ENCODE data around the gene FHAD1.

The FHAD1 gene

DNA sequence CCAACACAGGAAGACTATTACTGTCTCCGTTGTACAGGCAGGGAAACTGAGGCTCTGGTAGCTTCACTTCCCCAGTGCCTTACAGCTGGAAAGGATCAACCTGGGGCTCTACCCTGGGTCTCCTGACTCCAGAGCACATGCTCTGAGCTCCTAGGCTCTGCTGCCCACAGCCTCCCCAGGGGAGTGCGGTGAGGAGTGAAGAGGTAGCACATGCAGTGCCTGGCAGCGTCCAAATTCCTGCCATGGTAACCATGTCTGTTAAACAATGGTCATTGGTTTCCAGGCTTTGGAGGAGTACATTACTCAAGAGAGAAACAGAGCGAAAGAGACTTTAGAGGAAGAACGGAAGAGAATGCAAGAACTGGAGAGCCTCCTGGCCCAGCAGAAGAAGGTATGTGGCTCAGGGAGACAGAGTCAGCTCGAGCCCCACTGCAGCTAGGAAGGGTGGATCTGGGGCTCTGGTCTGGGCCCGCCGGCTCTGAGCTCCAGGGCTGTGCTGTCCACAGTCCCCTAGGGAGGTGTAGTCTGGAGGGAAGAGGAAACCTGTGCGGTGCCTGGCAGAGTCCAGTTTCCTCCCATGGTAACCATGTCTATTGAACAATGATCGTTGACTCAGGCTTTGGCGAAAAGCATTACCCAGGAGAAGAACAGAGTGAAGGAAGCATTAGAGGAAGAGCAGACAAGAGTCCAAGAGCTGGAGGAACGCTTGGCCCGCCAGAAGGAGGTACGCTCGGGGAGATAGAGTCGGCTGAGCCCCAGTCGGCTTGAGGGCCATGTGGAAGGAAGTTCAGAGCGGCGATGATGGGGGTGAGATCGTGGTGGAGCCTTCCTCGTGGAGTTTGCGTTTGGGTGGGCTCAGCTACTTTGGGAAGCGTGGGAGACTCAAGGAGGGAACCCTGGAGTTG, 98.0 kb downstream of the FHAD1 start:
- DNase-seq (ENCODE audit: low read depth, low spot score) = no peak

GRCh38 chr1:15345705-15346345, 98.8 kb downstream of the FHAD1 start:
- DNase-seq (ENCODE audit: low read depth, low spot score) = no peak

- no peak for DNase-seq (ENCODE audit: low read depth, low spot score)
Observed at GRCh38 chr1:15346346-15347030, 99.5 kb downstream of the FHAD1 start.

DNA sequence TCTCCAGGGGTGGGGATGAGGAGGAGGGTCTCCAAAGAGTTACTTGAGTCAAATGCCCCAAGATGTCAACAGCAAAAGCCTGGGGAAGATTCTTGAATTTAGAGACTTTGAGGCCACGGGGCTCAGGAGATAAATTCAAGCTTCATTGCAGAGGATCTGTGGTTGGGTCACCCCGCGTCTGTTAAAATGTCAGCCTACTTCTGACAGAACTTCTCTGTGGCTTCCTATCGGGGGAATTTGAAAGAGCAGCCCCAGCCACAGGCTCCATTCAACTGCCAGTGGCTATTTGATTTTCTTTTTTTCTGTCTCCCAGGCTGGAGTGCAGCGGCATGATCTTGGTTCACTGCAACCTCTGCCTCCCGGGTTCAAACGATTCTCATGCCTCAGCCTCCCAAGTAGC, 100.2 kb downstream of the FHAD1 start:
- no peak for DNase-seq (ENCODE audit: low read depth, low spot score)

- no peak for DNase-seq (ENCODE audit: low read depth, low spot score)
Observed at GRCh38 chr1:15348648-15349047, 101.6 kb downstream of the FHAD1 start.

DNA sequence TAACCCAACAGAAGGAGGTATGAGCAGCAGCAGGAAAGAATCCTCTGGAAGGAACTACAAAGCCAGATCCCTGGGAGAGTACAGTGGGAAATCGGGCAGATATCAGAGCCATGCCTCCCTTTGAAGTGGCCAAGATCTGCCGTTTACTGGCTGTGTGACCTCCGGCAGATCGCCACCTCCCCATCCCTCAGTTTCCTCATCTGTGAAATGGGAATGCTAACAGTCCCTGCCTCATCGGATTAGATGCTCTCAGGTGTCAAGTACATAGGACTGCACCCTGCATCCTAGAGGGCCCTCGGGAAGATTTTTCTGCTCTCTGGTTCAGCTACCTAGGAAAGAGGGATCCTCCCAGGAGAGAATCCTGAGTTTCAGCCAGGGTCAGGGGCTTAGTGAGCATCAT, 102.1 kb downstream of the FHAD1 start:
- DNase-seq (ENCODE audit: low read depth, low spot score) = no peak

DNA sequence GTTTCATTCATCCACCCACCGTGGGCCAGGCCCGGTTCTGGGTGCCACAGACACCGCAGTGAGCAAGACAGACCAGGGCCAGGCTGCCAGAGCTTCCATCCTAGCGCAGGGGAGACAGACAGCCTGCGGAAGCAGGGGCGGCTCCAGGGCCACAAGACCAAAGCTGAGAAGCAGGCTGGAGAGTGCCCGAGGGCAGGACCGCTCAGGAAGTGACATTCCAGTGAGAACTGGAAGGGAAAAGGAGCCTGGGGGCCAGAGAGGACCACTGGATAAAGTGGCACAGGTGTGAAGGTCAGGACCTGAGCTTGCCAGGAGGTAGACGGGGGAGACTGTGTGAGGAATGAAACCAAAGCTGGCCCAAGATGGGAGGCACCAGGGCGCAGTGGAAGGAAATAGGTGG, 103.1 kb downstream of the FHAD1 start:
- DNase-seq (ENCODE audit: low read depth, low spot score) = no peak

- DNase-seq (ENCODE audit: low read depth, low spot score) = no peak
Observed at GRCh38 chr1:15350551-15351200, 103.7 kb downstream of the FHAD1 start.

GRCh38 chr1:15351310-15351709, 104.3 kb downstream of the FHAD1 start:
- no peak for DNase-seq (ENCODE audit: low read depth, low spot score)

GRCh38 chr1:15352128-15352957, 105.3 kb downstream of the FHAD1 start:
- no peak for DNase-seq (ENCODE audit: low read depth, low spot score)

DNA sequence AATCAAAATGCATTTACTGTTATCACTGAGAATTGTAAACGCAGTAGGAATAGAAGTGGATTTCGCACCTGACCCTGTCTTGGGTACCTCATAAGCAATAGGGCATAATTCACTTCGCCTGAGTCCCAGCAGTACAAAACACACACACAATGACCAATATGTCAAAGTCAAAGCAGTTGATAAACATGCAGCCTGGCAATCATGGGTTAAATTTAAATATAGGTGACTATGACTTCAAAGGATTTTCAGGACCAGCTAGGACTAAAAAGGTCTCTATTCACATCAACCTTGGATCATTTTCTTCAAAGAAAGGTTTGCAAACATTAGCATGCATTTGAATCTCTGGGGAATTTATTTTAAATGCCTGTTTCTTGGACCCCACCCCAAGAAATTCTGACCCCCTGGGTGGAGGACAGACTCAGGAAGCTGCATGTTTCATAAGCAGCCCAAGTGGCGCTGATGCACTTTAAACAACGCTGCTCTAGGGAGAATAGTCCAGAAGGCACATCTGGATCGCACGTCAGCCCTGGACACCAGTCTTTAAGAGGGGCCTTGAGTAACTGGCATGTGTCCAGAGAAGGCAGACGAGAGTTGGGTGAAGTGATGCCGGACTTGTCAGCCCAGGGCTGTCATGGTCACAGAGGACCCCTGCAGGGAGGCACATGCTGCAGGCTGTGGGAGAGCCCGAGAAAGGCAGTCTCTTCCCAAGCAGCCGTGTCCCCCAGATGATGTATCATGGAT, 107.0 kb downstream of the FHAD1 start:
- no peak for DNase-seq (ENCODE audit: low read depth, low spot score)

DNA sequence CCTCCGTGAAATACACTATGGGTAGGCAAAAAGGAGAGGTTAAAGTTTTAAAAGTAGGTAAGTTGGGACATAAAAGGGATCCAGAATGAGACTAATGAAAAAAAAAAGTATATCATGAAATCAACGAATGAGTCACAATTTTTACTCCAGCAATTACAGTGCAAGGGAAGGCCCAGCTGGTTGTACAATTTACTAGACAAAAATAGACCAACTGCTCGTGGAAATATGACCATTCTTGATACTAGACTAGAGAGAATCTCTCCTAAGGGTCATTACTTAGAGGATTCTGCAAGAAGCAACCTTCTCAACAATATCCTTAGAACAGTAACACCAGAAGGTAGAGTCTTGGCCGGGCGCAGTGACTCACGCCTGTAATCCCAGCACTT, 107.5 kb downstream of the FHAD1 start:
- DNase-seq (ENCODE audit: low read depth, low spot score) = no peak

DNA sequence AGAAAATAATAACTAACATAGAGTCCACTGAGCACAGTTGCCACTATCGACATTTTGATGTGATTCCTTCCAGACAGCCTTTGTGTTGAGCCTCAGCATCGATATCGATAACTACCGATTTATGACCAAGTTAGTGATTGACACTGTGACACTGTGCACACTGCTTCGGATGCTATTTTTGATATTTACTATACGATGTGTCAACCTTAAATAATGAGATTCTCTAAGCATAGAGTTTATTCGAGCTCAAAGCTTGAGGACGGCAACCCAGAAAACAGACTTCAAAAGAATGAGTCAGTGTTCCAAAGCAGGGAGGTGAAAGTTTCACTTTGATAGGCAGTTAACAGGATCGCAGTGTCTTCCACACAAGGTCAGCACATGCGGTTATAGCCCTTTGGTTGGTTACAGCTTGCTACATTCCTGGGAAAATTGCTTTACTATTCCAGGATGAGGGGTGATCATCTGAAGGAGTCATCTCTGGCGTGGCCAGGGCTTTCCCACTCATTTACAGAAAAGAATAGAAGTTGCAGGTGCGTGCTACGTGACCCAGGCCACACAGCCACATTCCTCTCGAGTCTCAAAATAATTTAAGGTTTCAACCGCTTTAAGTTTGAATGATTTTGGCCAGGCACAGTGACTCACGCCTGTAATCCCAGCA, 109.1 kb downstream of the FHAD1 start:
- no peak for DNase-seq (ENCODE audit: low read depth, low spot score)

DNA sequence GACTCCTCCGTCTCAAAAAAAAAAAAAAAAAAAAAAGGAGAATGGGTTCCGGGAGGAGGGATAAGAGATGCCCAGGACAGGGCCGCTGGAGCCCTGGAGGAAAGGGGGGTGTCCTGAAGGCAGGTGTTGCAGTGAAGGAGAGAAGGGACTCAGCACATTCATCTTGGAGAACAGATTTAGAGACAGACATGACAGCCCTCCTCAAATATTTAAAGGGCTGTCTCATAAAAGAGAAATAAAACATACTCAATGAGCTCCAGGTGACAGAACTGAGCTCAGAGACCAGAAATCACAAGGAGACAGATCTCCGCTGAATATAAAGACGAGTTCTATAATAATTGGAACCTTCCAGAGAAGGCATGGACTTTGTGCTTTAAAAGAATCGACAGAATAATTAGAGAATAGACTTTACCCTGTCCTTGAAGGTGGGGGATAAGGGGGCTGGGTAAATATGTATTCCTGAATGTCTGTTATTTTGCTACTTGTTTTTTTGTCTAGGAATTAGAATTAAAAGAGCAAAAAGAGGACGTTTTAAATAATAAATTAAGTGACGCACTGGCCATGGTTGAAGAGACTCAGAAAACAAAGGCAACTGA, 110.7 kb downstream of the FHAD1 start:
- no peak for DNase-seq (ENCODE audit: low read depth, low spot score)

DNA sequence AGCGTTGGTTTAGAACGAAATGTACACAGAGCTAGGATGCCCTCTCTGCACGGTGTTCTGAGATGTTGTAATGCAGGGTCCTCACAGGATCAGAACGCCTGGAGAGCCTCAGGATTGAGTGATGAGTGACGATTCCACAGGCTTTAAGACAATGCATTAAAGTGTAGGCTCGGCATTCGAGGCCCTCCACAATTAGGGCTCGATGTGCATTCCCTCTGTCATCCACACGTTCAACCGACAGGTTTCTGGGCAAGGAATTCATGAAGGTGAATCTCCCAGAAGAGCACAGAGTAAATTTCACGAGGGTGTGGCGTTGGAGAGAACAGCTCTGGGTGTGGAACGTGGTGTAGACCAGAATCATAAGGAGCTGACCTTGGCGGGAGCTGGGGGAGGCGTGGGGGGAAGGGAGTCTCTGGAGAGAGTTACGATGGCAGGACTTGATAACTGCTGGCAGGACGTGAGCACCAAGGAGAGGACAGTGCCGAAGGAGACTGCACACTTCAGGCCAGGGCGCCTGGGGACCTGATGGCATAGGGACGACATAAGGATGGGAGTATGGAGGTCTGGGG, 111.6 kb downstream of the FHAD1 start:
- DNase-seq (ENCODE audit: low read depth, low spot score) = no peak

DNA sequence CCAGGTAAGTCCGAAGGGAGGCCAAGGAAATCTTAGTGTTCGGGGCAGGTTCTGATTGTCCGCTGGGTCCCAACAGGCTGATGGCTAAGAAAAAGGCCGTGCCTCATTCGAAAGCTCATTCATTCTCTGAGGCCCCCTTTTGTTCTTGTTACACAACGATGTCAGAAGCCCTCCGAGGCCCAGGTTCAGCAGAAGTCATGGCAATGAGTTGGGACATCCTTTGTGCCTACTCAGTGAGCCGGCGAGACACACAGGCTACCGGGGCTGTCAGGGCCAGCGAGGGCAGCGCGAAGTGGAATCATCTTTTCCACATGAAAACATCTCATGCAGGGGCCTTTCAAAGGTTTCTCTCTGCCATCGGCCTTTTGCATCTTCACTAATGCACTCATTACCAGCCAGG, 113.7 kb downstream of the FHAD1 start:
- DNase-seq (ENCODE audit: low read depth, low spot score) = no peak

GRCh38 chr1:15362096-15362736, 115.2 kb downstream of the FHAD1 start:
- DNase-seq (ENCODE audit: low read depth, low spot score) = no peak

- DNase-seq (ENCODE audit: low read depth, low spot score) = no peak
Observed at GRCh38 chr1:15362737-15363128, 115.7 kb downstream of the FHAD1 start.

DNA sequence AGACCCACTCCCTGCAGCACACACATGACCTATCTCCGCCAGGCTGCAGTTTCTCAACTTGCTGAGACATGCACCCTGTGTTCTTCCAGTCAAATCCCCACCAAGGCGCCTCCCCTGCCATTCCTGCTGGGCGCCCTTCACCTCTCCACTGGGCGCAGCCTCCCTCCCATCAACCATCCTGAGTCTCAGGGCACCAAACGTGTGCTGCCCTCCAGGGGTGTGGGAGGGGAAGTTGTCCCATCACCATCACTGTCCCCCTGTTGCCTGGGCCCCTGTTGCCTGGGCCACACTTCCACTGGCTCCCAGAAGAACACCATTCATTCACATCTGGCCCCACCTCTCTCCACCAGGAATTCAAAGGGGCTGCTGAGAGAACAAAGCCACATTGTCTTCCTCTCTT, 117.7 kb downstream of the FHAD1 start:
- no peak for DNase-seq (ENCODE audit: low read depth, low spot score)

All from brain pericyte (primary cell).